HAP-1 (cell line): ENCODE measurements around the gene ELP4.
A peak's percentile ranks its signal among the peaks of the same experiment; 100 is the strongest.
"Not testable (repeated sequence)": the region's sequence is repeated elsewhere in the genome, so short reads cannot be mapped to it uniquely, and the experiment has no call there.

ENCODE experiments used
- DNase-seq, 2 experiments: peaks; one replicate each; pipeline ENCODE4 v3.0.0-alpha.2; 2016 to 2020; ENCODE audit warnings: low spot score in 2 of 2
- H3K27me3 ChIP-seq: fragments of 250-450 bp; sonication (Bioruptor Pico); 2 replicates; pipeline ENCODE4 v1.5.1; 2020; ENCODE audit warnings: low read depth, mild to moderate bottlenecking, moderate library complexity
- H3K36me3 ChIP-seq: fragments of 250-450 bp; sonication (Bioruptor Pico); replicated peaks from 2 replicates; pipeline ENCODE4 v1.5.1; 2020; ENCODE audit warnings: mild to moderate bottlenecking
- H3K4me1 ChIP-seq: fragments of 250-450 bp; sonication (Bioruptor Pico); 2 replicates; pipeline ENCODE4 v1.5.1; 2020; ENCODE audit warnings: mild to moderate bottlenecking
- H3K4me3 ChIP-seq: fragments of 250-450 bp; sonication (Bioruptor Pico); 2 replicates; pipeline ENCODE4 v1.5.1; 2020; ENCODE audit warnings: mild to moderate bottlenecking, moderate library complexity
- H3K9me3 ChIP-seq: fragments of 250-450 bp; sonication (Bioruptor Pico); 2 replicates; pipeline ENCODE4 v1.5.1; 2020; ENCODE audit warnings: mild to moderate bottlenecking, moderate library complexity
- in situ Hi-C: fragments of 300-500 bp; cut with MboI; formaldehyde crosslinking; loops from 3 replicates; pipeline ENCODE4 v1.14.3; 2020; ENCODE audit warnings: low sequenced_read_pairs, inconsistent platforms, mixed read lengths

ELP4 gene

DNA sequence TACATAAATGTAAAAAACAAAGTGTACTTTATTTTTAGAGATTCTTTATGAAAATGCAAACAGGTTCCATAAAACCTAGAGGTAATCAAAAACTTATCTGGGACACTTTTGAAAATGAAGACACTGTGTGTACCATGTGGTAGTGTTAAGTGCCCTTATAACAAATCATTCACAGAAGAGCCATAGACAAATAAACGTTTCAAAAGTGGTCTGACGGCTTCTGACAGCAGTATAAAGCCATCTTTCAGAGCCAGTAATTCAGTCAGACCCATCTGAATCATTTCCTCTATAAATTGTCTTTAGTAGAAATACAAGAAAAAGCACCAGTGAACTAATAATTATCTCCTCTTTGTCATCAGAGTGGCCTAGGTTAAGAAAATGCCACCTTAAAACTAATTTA lies 201.6 kb downstream of the ELP4 start:
- in situ Hi-C loops: no loop called here
- no peaks in the 10 kb centered on the region for H3K27me3 ChIP-seq
- no peaks in the 10 kb centered on the region for H3K4me1 ChIP-seq
- no peak overlapping the region for H3K4me3 ChIP-seq
- no peaks in the 10 kb centered on the region for H3K36me3 ChIP-seq
- DNase-seq: no peak
- no peaks in the 10 kb centered on the region for H3K9me3 ChIP-seq

DNA sequence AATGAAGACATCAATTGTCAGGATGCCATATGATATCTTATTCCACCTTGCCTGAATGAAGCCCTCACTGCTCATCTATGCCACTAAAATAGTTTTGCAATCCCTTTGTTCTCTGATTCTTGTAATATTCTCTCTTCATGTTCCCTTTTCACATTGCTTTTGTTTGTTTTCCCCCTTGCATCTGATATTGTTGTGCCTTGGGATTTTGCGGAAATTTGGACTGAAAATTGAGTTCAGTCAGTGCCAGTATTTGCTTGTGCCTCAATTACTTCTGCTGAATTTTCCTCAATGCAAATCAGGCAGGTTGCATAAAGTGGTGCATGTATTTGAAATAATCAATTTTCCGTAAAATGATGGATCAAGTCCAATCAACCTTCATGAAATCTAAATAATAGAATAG lies 203.3 kb downstream of the ELP4 start:
- DNase-seq: no peak
- no peaks in the 10 kb centered on the region for H3K27me3 ChIP-seq
- no peaks in the 10 kb centered on the region for H3K4me1 ChIP-seq
- H3K4me3 ChIP-seq: no peak overlapping the region
- no peaks in the 10 kb centered on the region for H3K9me3 ChIP-seq
- in situ Hi-C loops: no loop called here
- no peaks in the 10 kb centered on the region for H3K36me3 ChIP-seq

DNA sequence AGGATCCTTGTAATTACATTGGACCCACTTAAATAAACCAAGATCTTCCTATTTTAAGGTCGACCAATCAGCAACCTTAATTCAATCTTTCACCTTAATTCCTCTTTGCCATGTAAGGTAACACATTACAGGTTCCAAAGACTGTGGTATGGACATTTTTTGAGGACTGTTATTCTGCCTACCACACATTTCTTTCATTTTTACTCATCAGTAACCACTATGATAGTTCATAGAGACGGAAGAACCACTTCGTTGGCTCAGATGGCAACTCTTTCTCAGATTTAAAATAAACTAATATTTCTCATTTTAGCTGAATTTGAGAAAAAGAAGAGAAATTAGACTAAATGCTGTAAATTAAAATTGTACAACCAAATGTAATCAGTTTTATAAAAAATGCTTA lies 205.3 kb downstream of the ELP4 start:
- no peaks in the 10 kb centered on the region for H3K36me3 ChIP-seq
- no peaks in the 10 kb centered on the region for H3K4me1 ChIP-seq
- no peak for DNase-seq
- no peak overlapping the region for H3K4me3 ChIP-seq
- no peaks in the 10 kb centered on the region for H3K9me3 ChIP-seq
- in situ Hi-C loops: no loop called here
- H3K27me3 ChIP-seq: no peaks in the 10 kb centered on the region

DNA sequence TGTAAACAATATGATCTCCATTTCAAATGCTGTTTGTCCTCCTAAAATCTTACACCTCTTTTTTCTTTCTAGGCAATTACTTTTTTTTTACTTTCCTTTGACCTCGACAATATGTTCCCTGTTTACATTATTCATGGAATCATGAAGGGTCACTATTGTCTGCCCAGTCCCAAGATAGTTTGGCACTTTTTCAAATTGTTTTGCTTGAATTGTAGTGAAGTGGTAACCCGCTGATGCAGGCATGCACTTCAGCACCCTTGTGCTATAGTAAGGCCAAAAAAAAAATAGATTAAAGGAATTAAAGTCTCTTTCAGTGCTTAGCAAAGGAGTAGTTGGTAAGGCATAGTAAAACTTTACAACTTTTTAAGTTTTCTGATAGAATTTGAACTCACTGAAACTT lies 210.7 kb downstream of the ELP4 start:
- in situ Hi-C loops: no loop called here
- Histone ChIP-seq H3K36me3 (no peaks in the 10 kb centered on the region), H3K9me3 (no peaks in the 10 kb centered on the region), H3K27me3 (no peaks in the 10 kb centered on the region), H3K4me3 (no peak overlapping the region), H3K4me1 (no peaks in the 10 kb centered on the region)
- peak in 1 of 2 experiments; percentile 10 for DNase-seq

DNA sequence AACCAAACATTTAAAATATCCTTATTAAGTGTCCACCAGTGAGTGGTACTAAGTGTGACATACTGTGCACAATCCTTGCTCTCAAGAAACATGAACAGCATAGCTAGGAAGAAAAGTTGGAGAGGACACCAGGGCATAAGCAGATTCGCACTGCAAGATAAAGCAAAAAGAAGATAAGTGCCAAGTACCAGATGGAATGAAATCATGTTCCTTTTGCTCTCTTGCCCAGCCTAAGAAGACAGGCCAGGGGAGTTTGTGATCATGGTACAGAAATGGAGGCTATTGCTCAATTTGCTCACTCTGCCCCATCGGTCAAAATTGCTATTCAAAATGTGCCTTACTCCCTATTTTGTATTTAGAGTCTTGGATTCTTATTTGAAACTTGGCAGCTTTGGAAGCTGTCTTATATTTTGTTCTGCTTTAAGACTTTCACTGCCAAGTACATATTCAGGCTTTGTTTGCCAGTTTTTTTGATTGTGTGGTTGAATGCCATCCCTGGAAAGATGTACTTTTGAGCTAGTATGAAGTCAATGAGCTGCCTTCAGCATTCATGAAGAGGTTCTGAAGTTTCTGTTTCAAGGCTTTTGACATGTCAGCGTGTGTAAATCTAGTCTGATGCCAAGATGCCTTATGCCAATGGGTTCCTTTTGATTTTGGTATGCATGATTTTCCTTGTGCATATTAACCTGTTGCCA lies 211.3 kb downstream of the ELP4 start:
- in situ Hi-C loops: no loop called here
- Histone ChIP-seq H3K4me1 (no peaks in the 10 kb centered on the region), H3K4me3 (no peak overlapping the region), H3K9me3 (no peaks in the 10 kb centered on the region), H3K36me3 (no peaks in the 10 kb centered on the region), H3K27me3 (no peaks in the 10 kb centered on the region)
- no peak for DNase-seq

DNA sequence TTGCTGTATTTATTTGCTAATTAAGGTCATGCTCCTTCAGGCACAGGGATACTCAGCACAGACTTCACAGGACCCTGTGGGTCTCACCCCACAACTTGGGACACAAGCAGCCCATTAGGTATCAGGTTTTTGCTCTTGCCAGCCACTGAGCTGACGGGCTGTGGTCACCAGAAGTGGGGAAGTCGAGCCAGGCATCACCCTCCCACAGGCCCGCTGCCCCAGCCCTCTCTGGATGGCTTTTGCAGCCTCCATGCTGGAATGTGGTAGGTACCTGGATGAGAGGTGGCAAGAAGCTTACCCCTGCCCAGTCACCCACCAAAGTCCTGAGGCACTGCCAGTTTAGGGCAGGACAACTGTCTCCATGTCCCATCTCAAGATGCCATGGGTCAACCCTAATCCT lies 213.2 kb downstream of the ELP4 start:
- no peaks in the 10 kb centered on the region for H3K27me3 ChIP-seq
- H3K4me3 ChIP-seq: no peak overlapping the region
- no peaks in the 10 kb centered on the region for H3K9me3 ChIP-seq
- H3K36me3 ChIP-seq: no peaks in the 10 kb centered on the region
- no peak for DNase-seq
- no peaks in the 10 kb centered on the region for H3K4me1 ChIP-seq
- in situ Hi-C loops: no loop called here

DNA sequence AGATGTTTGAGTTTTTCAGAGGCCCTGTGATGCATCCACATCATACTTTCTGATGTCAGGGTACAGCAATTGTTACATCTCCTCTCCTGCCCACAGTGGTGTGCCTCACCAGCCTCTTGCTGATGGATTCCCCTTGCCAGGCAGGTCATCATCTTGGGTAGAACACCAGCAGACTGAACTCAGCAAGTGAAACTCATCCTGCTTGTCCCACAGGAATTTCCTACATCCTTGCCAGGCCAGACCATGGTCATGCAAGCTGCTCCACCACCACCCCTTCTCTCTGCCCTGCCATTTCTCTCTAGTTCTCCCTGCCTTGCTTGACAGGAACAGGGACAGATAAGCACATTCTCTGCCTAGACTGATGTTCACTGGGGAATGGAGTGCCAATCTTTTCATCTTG lies 215.6 kb downstream of the ELP4 start:
- in situ Hi-C loops: no loop called here

DNA sequence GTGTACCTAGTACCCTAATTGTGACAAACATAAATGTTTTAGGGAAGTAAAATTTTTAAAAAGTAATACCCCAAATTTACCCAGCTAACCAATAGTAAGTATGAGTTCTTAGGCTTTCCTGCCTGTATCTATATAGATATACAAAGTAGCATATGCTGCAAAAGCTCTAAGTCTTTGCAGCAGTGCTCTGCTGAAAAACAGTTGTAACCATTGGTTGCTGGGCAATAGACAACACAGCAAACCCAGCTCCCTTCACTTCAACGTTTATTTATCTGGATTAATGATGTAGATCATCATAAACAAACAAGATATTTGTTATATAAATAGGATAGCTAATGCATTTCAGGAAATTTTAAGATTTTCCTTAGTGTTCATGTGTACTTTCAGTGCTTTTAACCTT lies 218.9 kb downstream of the ELP4 start:
- Histone ChIP-seq H3K27me3 (no peaks in the 10 kb centered on the region), H3K4me3 (no peak overlapping the region), H3K36me3 (no peaks in the 10 kb centered on the region), H3K4me1 (no peaks in the 10 kb centered on the region), H3K9me3 (no peaks in the 10 kb centered on the region)
- DNase-seq: no peak
- in situ Hi-C loops: no loop called here

More for the DNA sequence above, 215.6 kb downstream of the ELP4 start:
- no peaks in the 10 kb centered on the region for H3K9me3 ChIP-seq
- no peaks in the 10 kb centered on the region for H3K27me3 ChIP-seq
- no peaks in the 10 kb centered on the region for H3K36me3 ChIP-seq
- no peaks in the 10 kb centered on the region for H3K4me1 ChIP-seq
- DNase-seq: no peak
- no peak overlapping the region for H3K4me3 ChIP-seq

DNA sequence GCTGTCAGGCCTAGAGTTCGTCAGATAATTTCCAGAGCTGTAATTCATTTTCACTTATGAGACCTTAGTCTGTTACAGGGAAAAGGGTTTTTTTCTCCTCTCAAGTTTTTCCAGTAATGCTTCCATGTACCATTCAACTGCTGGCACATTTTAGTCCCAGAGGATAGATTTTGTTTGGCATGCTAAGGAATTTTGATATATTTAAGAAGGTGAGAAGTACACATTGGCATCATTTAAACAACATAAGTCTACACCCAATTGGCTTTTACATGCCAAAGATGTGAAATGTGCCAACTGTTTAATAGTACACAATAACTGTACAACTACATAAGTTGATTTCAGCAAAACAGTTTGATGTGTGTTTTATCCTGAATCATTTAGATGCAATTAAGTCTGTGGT lies 230.6 kb downstream of the ELP4 start:
- no peaks in the 10 kb centered on the region for H3K36me3 ChIP-seq
- H3K9me3 ChIP-seq: no peaks in the 10 kb centered on the region
- no peak overlapping the region for H3K4me3 ChIP-seq
- no peaks in the 10 kb centered on the region for H3K27me3 ChIP-seq
- no peaks in the 10 kb centered on the region for H3K4me1 ChIP-seq
- in situ Hi-C loops: no loop called here
- DNase-seq: no peak

DNA sequence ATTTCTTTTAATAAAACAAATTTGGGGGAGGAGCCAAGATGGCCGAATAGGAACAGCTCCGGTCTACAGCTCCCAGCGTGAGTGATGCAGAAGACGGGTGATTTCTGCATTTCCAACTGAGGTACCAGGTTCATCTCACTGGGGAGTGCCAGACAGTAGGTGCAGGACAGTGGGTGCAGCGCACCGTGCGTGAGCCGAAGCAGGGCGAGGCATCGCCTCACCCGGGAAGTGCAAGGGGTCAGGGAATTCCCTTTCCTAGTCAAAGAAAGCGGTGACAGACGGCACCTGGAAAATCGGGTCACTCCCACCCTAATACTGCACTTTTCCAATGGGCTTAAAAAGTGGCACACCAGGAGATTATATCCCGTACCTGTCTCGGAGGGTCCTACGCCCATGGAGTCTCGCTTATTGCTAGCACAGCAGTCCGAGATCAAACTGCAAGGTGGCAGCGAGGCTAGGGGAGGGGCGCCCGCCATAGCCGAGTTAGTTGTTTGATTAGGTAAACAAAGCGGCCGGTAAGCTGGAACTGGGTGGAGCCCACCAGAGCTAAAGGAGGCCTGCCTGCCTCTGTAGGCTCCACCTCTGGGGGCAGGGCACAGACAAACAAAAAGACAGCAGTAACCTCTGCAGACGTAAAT lies 231.3 kb downstream of the ELP4 start:
- H3K9me3 ChIP-seq, H3K4me1 ChIP-seq, DNase-seq, H3K36me3 ChIP-seq, in situ Hi-C loops, H3K27me3 ChIP-seq, H3K4me3 ChIP-seq: not testable (repeated sequence)

DNA sequence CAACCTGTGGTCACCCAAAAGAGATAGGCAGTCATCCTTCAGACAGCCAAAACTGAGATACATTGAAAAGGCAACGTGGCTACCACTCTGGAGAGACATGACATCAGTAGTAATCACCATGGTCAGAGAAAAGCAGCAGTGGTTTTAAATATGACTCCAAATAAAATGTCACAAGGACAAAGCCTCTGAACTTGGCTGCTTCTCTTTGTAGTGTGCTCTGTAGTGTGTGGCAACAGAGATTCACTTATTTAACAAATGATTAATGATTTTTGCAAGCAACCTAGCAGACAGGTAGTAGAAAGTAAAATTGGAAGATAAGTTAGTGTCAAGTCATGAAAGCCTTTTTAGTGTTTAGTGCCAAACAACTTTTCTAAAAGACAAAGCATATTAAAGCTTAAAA lies 238.0 kb downstream of the ELP4 start:
- in situ Hi-C loops: no loop called here
- H3K9me3 ChIP-seq: no peaks in the 10 kb centered on the region

DNA sequence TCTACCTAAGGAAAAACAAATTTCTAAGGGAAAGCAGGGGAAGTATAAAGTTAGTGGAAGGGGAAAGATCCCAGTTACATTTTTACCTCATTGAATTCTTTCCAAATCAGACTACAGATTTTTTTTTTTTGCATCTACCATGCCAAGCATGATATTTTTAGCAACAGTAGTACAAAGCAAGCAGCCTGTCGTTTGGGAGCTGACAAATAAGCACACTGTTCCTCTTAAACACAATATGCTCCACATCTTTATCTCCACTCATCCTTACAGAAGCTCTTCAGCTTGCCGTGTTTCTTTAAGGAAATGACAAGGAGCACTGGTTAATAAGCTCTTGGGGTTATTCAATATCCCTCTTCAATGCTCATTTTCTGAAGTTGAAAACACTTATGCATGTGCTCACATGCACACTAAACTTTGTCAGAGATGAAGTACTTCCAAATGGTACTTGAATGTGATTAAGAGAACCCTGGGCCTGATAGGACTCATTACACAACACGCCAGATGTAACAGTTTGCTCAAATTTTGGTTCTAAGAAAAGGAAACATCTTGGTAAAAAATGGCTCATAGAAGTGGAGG lies 247.8 kb downstream of the ELP4 start:
- no peaks in the 10 kb centered on the region; the same call in 1 of the 2 replicates for H3K4me1 ChIP-seq
- no peaks in the 10 kb centered on the region for H3K9me3 ChIP-seq
- no peaks in the 10 kb centered on the region for H3K27me3 ChIP-seq
- H3K4me3 ChIP-seq: no peak overlapping the region
- no peaks in the 10 kb centered on the region for H3K36me3 ChIP-seq
- no peak for DNase-seq
- in situ Hi-C loops: no loop called here

More for the DNA sequence above, 238.0 kb downstream of the ELP4 start:
- DNase-seq: no peak
- H3K27me3 ChIP-seq: no peaks in the 10 kb centered on the region
- H3K4me3 ChIP-seq: no peak overlapping the region
- H3K4me1 ChIP-seq: no peaks in the 10 kb centered on the region
- no peaks in the 10 kb centered on the region for H3K36me3 ChIP-seq

DNA sequence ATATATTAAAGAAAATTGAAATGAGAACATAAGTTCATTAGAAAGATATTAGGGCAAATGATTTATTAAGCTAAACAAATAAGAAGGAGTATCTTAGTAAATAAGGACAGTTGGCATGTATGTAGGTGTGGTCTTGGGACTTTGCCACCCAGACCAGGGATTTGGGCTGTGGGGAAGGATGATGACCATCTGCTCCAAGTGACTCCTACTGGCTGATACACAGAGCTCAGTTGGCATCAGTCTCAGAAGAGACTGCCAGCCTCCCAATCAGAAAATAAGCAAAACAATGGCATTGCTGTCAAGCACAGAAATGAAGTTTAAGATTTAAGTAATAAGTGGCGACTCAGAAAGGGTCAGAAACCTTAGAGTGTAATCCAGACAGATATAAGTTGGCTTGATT lies 252.1 kb downstream of the ELP4 start:
- no peak for DNase-seq
- Histone ChIP-seq H3K4me1 (peaks cover 11% of the 10 kb centered on the region), H3K9me3 (no peaks in the 10 kb centered on the region), H3K4me3 (no peak overlapping the region), H3K36me3 (no peaks in the 10 kb centered on the region), H3K27me3 (no peaks in the 10 kb centered on the region)
- in situ Hi-C loops: no loop called here

DNA sequence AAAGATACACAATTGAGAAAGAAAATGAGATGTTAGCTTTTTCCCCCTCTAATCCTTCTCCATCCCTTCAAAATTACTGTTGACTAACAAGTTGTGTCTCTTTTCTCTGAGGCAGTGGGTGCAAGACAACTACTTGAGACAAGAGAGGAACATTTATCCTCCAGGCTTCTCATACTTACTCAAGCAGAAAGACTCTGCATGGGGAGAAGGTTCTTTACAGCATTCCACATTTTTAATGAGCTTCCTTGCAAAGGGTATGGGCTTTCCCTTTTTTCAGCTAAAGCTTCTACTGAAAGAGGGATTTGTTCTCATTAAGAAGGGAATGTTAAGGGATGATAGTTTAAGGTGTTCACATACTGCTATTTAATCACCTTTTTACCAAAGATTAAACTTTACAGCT lies 253.7 kb downstream of the ELP4 start:
- no peaks in the 10 kb centered on the region for H3K36me3 ChIP-seq
- no peak overlapping the region for H3K4me3 ChIP-seq
- peaks cover 11% of the 10 kb centered on the region for H3K4me1 ChIP-seq
- in situ Hi-C loops: no loop called here
- no peaks in the 10 kb centered on the region for H3K9me3 ChIP-seq
- peak in 1 of 2 experiments; percentile 75 for DNase-seq
- no peaks in the 10 kb centered on the region for H3K27me3 ChIP-seq
